SK-N-DZ (cell line): ENCODE data around the gene DHX30.

Experiments used
- DNase-seq: peaks from one replicate; pipeline ENCODE4 v3.0.0-alpha.2; 2015; ENCODE audit warnings: low spot score

DHX30 gene

DNA sequence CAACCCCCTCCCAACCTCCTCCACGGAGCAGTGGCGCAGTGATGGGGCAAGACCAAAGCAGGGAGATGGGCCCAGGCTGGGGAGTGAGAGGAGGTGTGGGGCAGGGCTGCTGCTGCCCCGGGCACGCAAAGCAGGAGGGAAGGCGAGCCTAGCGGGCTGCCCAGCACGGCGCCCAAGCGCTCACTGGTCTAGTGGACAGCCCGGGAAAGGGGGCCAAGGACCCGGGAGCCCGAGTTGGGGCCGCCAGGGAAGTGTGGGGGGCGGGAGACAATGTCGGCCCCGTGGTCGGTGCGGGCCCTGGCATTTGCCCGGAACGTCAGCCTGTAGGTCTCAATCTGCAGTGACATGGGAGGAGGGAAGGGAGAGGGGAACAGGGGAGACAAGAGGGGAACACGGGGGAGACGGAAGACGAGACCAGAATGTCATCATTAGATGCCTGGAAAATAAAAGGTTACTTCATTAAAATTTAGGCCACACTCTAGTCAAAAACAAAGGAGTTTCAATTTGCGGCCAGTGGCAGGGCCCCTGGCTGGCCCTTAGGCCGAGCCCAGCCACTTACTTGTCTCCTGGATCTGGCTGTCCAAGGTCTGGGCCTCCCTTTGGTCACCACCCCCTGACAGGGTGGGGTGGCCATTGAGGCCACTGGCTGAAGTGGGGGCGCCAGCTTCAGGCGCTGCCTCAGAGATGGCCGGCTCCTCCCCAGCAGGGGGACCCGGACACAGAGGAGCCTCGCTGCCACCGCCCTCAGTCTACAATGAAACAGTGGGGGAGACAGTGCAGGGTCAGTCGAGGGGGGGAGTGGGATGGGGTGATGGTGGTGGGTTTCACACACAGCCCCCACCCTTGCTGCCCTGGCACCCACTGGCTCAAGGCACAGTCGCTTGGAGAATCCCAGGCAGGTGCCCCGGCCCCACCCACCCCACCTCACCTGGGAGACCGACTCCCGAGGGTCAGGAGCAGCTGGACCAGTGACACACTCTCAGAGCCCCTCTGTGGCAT lies 50.0 kb downstream of the DHX30 start:
- DNase-seq, result no peak

DNA sequence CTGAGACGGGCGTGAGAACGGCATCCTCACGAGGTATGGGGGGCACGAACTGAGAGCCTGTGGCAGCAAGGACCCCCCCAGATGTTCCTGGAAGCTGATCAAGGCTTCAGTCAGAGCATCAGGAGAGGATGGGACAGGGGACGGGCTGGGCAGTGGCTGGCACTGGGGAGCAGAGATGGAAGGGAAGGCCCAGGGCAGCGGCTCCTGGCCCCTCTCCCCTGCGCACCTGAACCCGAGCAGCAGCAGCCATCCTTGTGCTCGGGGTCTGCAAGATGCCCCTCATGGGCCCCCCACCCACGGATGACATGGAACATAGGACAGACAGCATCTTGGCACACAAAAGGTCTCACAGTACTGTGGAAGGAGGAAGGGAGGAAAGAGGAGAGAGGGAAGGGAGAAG lies 51.3 kb downstream of the DHX30 start:
- DNase-seq, result no peak

DNA sequence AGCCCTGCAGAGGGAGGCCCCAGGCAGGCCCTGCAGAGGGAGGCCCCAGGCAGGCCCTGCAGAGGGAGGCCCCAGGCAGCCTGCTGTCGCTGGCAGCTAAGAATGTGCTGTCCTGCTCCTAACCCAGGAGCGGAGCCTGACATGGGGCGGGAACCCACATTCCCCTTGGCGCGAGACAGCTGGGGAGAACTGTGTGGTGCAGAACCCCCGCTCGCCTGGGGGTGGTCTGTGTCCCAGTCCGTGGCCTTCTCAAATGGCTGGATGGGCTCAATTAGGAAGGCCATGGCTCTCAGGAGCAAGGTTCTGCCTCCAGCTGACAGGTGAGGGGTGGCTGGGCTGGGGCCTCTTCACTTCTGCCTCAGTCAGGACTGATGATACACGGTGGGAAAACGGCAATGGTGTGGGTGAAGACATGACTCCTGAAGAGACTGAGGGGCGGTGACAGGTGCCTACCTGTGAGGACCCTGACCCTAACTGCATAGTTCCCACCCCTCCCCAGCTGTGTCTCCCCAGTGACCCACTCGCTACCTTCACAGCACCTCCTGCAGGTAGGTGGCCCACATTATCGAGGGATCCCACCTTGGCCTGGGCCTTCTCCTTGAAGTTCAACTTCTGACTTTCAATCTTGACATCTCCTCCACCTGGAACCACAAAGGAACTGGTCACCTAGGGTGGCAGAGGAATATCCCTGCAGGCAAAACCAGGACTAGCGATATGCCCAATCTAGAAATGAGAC lies 52.0 kb downstream of the DHX30 start:
- no peak for DNase-seq

DNA sequence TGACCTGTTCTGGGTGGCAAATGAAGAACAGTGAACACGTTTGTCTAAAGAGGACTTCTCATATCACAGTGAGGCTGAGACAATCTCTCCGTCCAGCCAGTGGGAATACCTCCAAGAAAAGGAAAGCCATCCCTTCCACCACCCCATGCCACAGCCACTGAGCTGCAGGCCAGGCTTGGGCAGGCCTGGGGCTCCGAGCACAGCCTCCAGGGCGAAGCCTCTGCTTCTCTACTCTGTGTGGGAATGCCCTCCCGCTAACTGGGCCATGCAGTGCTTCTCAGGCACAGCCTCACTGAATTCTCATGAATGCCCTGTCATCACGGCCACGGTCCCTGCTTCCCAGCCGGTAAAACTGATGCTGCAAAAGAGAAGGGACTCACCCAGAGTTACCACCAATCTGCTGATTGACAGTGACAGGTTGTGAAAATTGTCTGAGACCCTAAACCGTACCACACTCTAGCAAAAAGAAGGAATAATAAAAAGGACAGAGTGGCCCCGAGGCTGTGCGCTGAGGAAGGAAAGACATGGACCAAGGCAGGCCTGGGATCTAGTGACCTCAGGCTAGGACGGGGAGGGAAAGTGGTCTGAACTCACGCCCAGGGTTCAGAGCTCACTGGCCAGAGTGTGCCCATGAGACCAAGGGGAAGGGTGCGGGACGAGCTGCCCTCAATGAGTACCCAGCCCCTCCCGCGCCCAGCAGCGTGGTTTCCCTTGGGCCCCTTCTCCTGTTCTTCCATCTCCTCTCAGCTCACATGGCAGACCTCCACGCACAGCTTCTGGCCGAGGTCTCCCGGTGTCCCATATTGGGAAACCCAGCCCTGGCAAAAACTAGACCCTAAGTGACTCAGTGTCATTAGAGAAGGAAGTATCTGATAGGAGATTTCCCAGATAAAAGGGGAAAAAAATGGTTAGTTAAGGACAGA lies 52.8 kb downstream of the DHX30 start:
- no peak for DNase-seq

DNA sequence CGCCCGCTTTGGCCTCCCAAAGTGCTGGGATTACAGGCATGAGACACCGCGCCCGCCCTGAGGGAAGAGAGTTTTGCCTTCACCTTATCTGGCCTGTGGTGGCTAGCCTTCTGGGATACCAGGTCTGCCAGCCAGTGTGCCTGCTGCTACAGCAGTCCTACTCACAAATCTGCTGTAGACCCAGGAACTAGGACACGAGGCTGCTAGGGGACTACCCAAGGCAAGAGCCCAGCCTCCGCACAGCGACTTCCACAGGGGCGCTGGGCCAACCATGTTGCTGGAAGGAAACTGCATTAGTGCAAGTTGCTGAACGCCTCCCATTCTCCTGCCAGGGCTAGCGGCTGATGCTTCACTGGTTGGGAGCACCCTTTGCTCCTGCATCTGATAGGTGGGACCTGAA lies 53.7 kb downstream of the DHX30 start:
- DNase-seq, result no peak

DNA sequence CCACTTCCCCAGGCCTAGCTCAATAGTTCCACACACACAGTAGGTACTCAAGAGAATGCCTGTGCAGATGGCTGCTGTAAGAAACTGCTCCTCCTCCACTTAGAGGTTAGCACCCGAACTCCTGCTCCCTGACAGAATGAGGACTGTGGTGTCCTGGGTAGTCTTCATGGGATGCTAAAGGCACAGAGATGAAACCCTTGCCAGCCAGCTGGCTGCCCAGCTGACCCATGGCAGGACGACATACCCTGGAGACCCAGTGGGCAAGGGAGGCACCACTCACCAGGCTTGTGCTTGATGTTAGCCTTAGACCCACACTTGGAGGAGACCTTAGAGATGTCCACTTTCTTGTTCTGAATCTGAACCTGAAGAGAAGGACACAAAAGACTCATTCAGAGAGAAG lies 54.2 kb downstream of the DHX30 start:
- DNase-seq, result no peak

DNA sequence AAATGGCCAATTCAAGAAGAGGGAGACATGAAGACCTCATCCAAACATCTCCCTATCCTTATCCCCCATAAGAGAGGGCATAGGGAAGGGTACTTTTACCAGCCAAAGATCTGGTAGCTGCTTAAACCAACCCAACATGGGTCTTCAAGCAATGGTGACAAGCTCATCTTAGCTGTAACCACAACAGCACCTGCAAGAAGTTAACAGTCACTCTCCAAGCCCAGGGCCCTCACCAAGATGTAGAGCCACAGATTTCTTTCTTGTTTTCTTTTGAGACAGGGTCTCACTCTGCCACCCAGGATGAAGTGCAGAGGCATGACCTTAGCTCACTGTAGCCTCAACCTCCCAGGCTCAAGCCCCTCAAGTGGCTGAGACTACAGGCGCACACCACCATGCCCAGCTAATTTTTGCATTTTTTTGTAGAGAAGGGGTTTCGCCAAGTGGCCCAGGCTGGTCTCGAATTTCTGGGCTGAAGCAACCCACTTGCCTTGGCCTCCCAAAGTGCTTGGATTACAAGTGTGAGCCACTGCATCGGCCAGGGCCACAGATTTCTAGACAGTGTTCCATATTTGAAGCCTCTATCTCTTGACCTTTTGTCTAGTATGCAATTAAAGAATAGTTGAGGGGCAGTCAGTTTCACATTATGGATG lies 57.1 kb downstream of the DHX30 start:
- no peak for DNase-seq

DNA sequence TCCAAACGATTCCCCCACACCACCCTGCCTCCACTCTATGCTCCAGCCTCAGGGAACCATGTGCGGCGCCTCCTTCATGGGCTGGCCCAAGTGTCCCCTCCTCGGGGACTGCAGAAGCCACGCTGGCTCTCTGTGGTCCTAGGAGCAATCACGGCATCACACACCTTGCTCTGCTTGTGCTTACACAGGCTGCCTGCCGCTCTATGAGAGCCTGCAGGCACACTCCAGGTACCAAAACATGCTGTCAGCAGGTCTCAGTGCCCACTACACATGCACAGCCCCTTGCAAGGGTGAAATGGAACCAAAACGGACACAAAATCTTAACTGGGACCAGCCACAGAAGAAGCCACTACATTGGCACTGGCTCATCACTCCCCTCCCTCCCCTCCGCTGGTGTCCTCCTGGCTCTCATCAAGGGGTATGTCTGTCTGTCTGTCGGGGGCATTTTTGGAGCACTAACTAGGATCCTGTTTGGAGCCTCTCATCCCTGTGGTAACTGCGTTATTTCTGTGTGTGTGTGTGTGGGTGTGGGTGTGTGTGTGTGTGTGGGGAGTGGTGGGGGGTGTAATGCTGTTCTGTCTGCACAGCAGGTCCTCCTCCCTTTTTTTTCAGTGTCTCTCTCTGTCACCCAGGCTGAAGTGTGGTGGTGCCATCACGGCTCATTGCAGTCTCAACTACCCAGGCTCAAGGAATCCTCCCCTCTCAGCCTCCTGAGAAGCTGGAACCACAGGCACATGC lies 60.6 kb downstream of the DHX30 start:
- no peak for DNase-seq

DNA sequence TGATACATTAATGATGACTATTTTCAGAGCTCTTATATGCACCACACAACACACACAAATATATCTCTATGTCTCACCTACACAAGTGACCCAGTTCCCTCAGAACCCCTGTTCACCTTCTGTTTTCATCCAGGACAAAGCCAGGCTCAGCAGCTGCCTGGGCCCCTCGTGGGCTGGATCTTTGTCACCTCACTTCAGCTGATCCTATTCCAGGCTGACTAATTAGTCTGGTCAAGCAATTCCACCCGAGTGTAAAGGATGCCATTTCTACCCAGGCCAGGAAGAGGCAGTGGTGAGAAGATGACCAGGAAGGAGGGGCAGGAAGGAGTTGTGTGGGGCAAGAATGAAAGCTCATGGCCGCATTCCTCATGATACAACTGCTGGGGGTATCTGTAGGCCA lies 62.3 kb downstream of the DHX30 start:
- no peak for DNase-seq

DNA sequence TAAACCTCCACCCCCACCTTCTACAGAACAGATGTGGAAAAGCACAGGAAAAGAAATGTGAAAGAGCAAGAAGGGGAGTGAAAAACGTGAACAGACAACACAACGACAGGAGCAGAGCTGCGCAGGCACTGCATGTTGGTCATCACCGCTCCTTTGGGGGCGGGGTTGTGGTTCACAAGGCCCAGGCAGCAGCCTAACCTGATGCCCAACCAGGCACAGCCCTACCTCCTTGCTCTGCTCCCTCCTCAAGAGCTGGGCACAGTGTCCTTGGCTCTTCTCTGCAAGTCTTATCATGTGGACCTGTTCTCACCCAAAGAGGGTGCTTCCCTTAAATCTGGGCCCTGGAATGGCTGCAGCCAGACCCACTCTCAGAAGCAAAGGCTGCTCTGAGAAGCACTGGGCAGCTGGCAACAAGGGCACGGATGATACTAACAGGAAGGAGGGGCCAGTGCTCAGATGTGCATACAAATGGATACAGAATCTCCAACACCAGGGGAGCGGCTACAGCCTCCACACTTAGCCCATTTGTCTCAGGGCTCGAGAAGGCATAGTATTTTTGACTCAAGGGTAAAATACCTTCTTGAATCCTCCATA lies 64.6 kb downstream of the DHX30 start:
- no peak for DNase-seq

DNA sequence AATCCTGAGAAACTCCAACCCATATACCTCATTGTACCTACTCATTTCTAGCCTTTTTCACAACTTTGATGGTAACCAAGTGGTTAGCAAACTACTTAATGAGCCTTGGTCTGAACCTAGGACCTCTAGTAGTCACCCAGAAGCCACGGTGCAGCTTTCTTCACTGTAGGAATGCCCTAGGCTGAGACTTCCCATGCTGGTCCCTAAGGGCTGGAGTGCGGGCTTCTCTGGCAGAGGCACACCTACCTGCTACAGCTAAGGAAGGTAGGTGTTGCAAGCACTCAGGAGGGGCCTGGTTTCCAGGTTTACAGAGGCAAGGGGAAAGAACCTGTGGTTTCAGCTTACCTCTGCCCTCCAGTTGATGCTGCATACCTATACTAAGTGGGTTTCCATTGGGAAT lies 65.4 kb downstream of the DHX30 start:
- DNase-seq, result no peak

DNA sequence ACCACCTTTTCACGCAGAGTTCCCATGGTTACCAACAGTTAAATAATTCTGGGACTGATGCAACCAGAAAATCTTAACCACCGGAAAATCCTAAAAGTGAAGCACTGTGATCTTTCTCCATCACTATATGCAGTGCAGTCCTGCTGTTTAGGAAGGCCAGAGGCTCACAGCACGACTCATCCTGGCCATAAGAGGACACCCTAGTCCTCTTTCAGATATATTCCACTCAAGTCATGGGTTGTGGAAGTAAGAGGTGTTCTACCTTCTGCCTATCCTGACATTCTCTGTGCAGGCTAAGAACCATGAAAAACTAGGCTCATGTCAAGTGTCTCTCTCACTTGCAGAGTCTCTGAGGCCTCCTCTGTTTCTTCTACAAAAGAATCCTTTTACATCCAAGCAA lies 67.2 kb downstream of the DHX30 start:
- no peak for DNase-seq

DNA sequence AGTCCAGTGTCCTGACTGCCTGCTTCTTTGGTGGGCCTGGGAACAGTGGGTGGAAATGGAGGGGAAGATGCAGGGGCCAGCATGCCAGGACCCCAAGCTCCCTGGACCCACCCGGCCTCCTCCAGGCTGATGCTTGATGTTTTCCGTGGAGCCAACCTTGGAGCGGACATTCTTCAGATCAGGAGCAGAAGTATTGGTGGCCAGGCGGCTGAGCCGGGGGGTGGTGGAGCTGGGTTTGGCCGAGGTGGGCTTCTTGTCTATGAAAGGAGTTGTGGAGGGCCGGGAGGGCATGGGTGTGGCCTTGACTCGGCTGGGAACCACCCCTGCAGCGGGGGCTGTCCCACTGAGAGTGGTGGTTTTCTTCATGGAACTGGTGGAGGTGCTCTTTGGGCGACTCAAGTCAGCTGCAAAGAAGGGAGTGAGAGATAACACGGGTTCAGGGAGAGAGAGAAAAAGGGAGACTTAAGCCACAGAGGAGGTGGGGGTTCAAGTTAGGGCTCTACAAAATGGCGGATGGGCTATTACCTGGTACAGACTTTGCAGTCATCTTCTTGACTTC lies 67.8 kb downstream of the DHX30 start:
- DNase-seq, result no peak

DNA sequence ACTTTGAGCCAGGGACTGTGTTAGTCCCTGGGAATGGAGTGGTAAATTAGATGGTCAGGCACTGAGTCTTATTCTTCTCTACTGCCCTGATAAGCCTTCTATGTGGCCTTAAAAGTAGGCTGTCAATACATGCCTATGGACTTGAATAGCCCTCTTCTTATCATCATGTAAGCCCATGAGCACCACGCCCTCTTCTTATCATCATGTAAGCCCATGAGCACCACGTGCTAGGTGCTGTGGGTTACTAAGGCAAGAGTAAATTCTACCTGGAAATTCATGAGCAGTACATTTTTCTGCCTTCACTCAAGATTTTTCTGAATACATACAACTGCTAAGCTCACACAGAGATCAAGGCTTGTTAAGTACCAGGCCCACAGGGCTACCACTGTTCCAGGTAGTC lies 68.5 kb downstream of the DHX30 start:
- DNase-seq, result no peak

DNA sequence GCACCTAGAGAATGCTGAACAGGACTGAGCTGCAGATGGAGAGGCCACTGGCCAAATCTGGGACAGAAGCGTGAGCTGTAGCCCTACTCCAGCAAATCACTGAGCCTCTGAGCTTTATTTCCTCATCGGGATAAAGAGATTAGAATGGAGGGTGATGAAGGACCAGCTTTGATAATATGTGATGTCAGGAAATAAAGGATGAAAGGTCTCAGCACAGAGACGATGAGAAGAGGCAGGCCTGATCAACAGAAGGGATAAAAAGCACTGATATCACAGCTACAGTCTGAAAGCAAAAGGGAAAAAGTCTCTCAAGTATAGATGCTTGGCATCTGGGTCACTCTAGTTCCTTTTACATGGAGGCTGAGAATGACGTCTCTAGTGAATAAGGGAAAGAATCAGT lies 70.0 kb downstream of the DHX30 start:
- DNase-seq, result no peak

DNA sequence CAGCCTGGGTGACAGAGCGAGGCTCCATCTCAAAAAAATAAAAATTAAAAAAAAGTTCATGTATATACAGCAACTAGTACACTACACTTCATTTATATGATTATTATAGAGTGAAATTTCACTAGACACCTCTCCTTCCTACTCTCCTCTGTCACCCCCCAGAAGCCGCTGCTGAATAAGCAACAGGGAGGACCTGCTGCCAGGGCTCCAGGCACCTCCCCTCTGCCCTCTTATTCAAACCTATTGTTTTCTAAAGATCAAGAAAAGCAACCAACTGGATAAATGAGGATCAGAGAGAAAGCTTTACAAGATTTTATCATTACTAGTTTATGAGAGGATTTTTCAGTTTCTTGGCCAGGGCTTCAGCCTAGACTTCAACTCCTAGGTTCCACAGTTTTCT lies 71.5 kb downstream of the DHX30 start:
- no peak for DNase-seq

DNA sequence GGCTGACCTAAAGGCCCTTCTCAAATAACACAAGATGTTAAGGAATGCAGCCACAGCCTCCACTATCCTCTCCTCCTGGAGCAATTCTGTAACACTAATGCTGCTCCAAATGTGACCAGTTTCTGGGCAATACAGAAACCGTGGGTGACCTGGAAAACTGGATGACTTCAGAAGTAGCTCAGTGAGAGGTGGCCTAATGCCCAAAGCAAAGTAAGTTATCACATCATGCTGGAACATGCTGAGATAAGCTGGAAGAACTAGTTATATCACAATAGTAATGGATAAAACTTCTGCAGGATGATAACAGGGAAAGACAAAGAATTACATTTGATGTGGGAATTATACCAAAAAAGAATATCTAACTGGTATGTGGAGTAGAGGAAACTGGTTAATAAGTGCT lies 72.0 kb downstream of the DHX30 start:
- no peak for DNase-seq

DNA sequence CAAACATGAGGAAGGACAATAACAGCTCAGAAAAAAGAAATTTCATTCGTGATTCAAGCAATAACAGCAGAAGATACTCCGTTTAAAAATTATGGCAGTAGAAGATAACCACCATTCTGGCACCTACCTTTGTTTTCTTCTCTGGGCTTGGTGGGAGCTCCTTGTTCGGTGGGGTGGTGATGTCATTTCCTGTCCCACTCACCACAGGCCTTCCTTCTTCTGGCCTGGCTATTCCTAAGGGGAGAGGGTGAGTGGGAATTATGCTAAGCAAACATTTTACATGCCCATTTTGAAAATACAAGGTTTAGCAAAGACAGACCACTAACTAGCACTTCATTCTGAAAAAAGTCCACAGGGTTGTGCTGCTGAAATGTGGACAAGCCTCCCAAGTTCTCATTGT lies 74.4 kb downstream of the DHX30 start:
- DNase-seq, result no peak

DNA sequence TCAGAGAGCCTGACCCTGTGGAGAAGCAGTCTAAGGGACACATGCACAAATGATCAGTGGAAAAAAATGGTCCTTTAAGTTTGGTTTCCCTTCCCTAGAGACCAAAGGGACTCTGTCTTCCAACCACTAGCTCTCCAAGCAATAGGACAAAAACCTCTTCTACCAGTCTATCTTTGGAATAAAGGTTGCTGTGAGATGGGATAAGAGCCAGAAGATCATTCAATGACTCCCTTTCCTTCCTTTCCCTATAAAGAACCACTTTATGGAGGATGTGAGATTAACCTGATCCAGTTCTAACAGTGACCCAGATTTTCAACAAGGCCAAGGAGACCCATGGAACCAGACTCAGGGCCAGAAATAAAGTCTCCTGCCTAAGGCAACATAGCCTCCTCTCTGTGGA lies 74.8 kb downstream of the DHX30 start:
- no peak for DNase-seq

DNA sequence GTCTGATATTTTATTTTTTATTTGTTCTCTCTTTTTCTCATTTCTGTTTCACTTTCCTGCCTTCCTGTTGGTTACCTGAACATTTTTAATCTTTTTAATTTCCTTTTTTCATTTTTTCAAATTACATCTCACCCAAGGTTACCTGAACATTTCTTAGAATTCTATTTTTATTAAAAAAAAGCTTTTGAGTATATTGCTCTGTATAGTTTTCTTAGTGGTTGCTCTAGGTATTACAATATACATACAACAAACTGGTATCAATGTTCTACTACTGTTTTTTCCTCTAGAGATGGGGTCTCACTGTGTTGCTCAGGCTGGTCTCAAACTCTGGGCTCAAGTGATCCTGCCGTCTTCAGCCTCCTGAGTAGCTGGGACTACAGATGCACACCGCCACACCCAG lies 79.4 kb downstream of the DHX30 start:
- DNase-seq, result no peak
